GM12878 (cell line): ENCODE results near the gene CS.

ENCODE experiments used
- ZNF274 ChIP-seq: IDR thresholded peaks from one replicate; pipeline ENCODE4 v1.8.0; 2011; ENCODE audit not compliant: insufficient read length, insufficient read depth
- TF ChIP-seq, protein P1 (sequence below), 3 experiments: IDR thresholded peaks in 2 of 3; conservative IDR thresholded peaks in 1 of 3; 2 replicates each; pipeline ENCODE4 v1.5.1; 2011; ENCODE audit warnings: low read depth in 3 of 3, low read length in 3 of 3, mild to moderate bottlenecking in 3 of 3, control low read depth in 2 of 3, moderate library complexity in 2 of 3, inconsistent platforms in 1 of 3, mixed read lengths in 1 of 3; ENCODE audit not compliant: control insufficient read depth in 2 of 3, insufficient read depth in 1 of 3; ENCODE audit errors: extremely low read depth in 1 of 3

DNA sequence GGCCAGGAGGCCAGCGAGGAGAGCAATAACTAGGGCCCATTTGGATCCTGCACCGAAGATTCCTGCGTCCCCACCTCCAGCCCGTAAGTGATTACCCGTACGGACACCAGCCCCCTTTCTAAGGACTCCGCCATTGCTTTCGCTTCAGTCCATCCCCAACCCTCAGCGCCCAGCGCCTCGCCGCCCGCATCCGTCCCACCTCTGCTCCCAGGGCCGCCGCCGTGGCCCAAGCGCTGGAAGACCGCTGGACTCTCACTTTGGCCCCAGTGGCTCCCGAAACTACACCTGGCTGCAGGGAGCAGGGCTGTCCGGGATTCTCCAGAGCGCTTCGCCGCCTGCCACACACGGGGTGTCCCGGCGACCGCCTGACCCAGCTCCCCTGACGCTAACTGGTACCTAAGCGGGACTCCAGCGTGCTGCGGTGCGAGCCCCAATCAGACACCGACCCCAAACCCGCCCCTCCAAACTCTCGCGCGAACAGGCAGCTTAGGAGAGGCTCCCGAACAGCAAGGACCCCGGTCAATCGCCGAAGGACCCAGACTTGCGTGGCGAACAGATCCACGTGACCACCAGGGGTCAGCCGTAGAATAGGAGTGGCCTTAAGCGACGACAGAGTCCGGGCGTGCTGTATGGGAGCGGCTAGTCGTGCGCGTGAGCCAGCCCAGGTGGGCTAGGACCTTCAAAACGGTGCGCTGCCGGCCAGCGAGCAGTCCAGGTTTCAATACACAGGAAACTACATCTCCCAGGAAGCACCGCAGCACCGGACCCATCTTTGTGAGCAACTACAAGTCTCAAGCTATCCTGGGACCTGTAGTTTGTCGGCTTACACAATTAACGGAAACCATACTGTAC is 15.7 kb upstream of the CS start, which contains the start of gene CNPY2:
- TF ChIP-seq, protein P1, sequence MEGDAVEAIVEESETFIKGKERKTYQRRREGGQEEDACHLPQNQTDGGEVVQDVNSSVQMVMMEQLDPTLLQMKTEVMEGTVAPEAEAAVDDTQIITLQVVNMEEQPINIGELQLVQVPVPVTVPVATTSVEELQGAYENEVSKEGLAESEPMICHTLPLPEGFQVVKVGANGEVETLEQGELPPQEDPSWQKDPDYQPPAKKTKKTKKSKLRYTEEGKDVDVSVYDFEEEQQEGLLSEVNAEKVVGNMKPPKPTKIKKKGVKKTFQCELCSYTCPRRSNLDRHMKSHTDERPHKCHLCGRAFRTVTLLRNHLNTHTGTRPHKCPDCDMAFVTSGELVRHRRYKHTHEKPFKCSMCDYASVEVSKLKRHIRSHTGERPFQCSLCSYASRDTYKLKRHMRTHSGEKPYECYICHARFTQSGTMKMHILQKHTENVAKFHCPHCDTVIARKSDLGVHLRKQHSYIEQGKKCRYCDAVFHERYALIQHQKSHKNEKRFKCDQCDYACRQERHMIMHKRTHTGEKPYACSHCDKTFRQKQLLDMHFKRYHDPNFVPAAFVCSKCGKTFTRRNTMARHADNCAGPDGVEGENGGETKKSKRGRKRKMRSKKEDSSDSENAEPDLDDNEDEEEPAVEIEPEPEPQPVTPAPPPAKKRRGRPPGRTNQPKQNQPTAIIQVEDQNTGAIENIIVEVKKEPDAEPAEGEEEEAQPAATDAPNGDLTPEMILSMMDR (IDR thresholded peaks at IDR 0.05 in 2 of 3, conservative IDR thresholded peaks at IDR 0.05 in 1 of 3; ENCODE audit: control insufficient read depth in 2 of 3, extremely low read depth in 1 of 3, insufficient read depth in 1 of 3, low read depth in 3 of 3, low read length in 3 of 3) = peak in 1 of 3 experiments; percentile 50; a peak in 2 of 6 replicates
- TF ChIP-seq ZNF274 = no peak
